GM12873 (cell line): Measurements from ENCODE around the gene IRS2.

ENCODE experiments used
- TF ChIP-seq, protein P1 (sequence below): IDR thresholded peaks from 2 replicates; pipeline ENCODE4 v1.5.1; 2012; ENCODE audit warnings: low read depth, mild to moderate bottlenecking, moderate library complexity, low read length, control low read depth; ENCODE audit not compliant: insufficient read depth; ENCODE audit errors: missing control alignments

Gene IRS2

DNA sequence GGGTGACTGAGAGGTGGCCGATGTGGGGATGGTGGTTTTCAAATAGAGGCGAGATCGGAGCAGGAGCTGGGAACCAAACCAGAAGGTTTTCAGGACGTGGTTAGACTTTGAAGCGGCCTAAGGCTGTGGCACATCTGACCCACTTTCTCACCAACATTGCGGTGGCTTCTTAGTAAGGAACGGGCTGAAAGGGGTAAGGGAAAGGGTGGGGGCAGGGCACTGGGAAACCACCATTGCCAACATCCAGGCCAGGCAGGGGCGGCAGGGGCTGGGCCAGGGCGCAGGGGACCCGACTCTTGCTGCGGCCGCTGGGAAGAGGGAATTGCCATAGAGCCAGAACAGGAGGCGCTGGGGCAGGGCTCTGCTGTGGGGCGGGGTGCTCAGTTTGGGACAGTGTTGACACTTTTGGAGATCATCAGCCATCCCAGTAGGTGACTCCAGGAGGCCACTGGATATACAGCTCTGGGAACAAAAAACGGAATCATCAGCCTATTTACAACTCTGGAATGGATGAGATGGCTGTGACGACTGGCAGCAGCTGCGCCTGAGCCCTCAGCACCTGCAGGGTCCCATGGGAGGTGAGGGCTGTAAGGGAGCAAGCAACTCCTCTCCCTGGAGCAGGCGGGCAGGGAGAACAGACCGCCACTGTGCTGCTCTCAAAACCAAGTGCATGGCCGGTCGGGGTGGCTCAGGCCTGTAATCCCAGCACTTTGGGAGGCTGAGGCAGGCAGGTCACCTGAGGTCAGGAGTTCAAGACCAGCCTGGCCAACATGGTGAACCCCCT is 52.2 kb downstream of the IRS2 start:
- TF ChIP-seq, protein P1, sequence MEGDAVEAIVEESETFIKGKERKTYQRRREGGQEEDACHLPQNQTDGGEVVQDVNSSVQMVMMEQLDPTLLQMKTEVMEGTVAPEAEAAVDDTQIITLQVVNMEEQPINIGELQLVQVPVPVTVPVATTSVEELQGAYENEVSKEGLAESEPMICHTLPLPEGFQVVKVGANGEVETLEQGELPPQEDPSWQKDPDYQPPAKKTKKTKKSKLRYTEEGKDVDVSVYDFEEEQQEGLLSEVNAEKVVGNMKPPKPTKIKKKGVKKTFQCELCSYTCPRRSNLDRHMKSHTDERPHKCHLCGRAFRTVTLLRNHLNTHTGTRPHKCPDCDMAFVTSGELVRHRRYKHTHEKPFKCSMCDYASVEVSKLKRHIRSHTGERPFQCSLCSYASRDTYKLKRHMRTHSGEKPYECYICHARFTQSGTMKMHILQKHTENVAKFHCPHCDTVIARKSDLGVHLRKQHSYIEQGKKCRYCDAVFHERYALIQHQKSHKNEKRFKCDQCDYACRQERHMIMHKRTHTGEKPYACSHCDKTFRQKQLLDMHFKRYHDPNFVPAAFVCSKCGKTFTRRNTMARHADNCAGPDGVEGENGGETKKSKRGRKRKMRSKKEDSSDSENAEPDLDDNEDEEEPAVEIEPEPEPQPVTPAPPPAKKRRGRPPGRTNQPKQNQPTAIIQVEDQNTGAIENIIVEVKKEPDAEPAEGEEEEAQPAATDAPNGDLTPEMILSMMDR = no peak

DNA sequence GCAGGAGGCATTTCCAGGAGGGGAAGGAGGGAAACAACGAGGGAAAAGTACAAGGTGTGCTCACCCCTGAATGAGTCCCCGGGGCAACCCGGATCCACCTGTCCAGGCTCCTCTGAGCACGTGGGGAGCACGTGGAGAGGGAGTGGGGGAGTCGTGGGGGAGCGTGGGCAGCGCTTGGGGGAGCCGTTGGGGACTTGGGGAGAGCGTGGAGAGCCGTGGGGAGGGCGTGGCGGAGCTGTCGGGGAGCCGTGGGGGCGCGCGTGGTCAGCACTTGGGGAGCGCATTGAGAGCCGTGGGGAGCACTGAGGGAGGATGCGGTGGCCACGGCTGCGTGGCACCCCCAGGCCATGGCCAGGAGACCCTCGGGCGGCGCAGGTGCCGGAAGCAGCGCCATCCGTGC is 52.8 kb downstream of the IRS2 start:
- TF ChIP-seq, protein P1 = no peak

DNA sequence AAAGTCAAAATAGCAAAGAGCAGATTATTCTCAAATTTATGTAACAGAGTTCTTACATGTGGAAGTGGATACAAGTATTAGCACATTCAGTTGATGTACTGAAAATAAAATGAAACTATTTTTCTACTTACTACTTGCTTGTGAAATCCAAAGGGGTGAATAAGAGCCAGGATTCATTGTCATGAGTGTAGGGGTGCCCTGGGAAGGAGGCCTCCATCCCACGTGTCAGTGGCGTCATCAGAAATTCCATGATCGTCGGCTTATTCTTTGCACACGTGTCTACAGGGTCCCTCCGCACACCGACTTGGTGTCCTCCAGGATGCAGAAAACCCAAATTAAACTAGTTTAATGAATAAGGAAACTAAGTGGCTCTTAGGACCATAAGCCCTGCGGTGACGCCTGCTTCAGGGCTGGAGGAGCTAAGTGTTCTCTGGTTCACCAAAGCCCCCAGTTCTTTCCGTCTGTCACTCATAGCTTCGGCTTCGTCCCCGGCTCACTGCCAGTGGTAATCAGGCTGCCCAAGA is 55.5 kb downstream of the IRS2 start:
- TF ChIP-seq, protein P1 = no peak

DNA sequence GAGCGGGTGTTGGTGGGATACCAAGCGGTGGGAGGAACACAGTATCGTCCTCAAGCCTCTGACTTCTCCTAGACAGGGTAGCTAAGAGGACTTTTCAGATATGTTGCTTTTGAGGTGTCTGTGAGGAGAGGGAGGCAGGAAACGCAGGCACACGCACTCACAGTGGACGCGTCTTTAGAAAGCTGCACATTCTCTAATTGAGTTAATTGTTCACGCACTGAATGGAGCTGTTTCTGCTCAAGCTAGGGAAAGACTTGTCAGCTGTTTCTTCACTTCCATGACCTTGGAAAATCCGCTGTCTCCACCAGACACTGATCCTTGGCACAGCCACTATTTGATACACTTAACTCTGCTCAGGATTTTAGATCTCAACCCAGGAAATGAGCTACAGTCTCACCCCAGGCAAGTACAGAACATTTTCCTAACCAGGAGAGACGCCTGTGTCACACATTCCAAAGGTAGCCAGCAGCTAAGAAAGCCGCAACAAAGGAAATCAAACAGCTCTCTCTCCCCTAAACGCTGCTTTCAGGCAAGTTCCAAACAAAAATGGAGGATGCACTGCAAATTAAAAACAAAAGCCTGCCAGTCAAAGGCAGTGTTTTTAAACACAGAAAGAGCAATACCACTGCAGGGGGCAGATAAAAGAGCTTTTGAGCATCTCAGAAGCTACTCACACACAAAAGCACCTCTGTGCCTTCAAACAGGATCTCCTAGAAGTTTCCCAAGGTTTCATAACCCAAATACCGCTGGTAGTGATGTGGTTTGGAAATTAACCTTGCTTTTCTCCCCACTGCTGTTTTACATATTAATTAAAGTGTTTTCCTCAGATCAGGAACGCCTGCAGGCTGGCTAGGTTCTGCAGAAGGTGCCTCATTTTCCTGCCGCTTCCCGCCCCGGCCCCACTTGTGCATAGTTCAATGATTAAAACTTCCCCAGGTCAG is 57.3 kb downstream of the IRS2 start:
- TF ChIP-seq, protein P1 = no peak

DNA sequence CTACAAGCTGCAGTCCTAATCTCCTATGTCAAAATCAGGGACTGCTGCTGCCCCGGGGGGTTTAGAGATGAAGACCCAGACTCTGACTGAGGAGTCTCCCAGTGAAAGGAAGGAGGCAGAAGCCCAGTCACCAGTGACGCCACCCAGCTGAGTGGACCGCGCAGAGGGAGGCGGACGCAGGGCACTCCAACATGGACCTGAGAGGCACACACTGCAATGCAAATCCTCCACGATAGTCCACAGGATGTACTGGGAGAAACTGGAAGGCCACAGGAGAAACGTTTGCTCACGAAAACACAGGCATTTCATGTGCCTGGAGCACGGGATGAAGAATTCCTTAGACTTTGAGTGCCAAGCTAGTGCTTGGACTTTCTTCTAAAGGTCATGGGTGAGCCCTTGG is 58.3 kb downstream of the IRS2 start:
- TF ChIP-seq, protein P1 = no peak

DNA sequence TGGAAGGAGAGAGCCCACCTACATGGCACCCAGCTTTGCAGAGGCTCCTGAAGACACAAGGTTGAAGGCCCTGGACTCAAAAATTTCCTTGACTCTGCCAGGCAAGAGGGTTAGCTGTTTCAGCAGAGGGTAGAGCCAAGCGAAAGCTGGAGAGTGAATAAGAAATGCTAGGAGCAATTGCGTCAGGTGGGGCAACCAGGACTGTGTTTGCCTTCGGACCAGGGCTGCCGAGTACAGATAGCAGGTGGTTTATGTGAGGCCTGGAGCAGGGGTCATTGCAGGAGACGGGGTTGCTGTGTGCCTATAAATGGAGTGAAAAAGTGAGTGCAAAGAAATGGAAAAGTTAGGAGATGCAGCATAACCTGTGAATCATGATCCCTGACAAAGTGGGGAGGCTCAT is 59.1 kb downstream of the IRS2 start:
- TF ChIP-seq, protein P1 = no peak
